BE2C (cell line): Measurements from ENCODE around the gene HRK.

Source experiments
- DNase-seq: peaks from one replicate; pipeline ENCODE4 v3.0.0-alpha.2; 2020
- H3K27me3 ChIP-seq: fragments of 250-450 bp; sonication (Bioruptor Pico); 2 replicates; pipeline ENCODE4 v1.5.1; 2020; ENCODE audit warnings: mild to moderate bottlenecking
- H3K36me3 ChIP-seq: fragments of 250-450 bp; sonication (Bioruptor Pico); 2 replicates; pipeline ENCODE4 v1.5.1; 2020; ENCODE audit warnings: mild to moderate bottlenecking
- H3K4me1 ChIP-seq: fragments of 250-450 bp; sonication (Bioruptor Pico); 2 replicates; pipeline ENCODE4 v1.5.1; 2020
- H3K4me3 ChIP-seq: 2 replicates; pipeline ENCODE4 v1.5.1; 2011; ENCODE audit warnings: low read depth, low read length
- H3K9me3 ChIP-seq: fragments of 250-450 bp; sonication (Bioruptor Pico); 2 replicates; pipeline ENCODE4 v1.5.1; 2020
- CTCF ChIP-seq: IDR thresholded peaks from 2 replicates; pipeline ENCODE4 v1.5.1; 2012; ENCODE audit warnings: mild to moderate bottlenecking, low read depth, low read length

The HRK gene

GRCh38 chr12:116885491-116885890, 4.2 kb upstream of the HRK start:
- Histone ChIP-seq H3K4me1 (0 out of 2 replicates have a peak, but pooled peaks cover 3% of the 10 kb centered on the region), H3K36me3 (no peaks in the 10 kb centered on the region), H3K27me3 (peaks cover 33% of the 10 kb centered on the region), H3K9me3 (no peaks in the 10 kb centered on the region), H3K4me3 (no peak overlapping the region)
- DNase-seq: no peak
- no peak for TF ChIP-seq CTCF

- Histone ChIP-seq H3K4me3 (no peak overlapping the region), H3K36me3 (no peaks in the 10 kb centered on the region), H3K27me3 (peaks cover 40% of the 10 kb centered on the region), H3K9me3 (no peaks in the 10 kb centered on the region), H3K4me1 (0 out of 2 replicates have a peak, but pooled peaks cover 3% of the 10 kb centered on the region)
- TF ChIP-seq CTCF: no peak
- no peak for DNase-seq
Observed at GRCh38 chr12:116884871-116885270, 3.6 kb upstream of the HRK start.

- DNase-seq: peak; percentile 20
- peak; percentile 60 for TF ChIP-seq CTCF
- Histone ChIP-seq H3K9me3 (no peaks in the 10 kb centered on the region), H3K36me3 (no peaks in the 10 kb centered on the region), H3K4me1 (0 out of 2 replicates have a peak, but pooled peaks cover 3% of the 10 kb centered on the region), H3K27me3 (peaks cover 61% of the 10 kb centered on the region), H3K4me3 (no peak overlapping the region)
Observed at GRCh38 chr12:116882742-116883141, 1.5 kb upstream of the HRK start.

- Histone ChIP-seq H3K27me3 (peaks cover 66% of the 10 kb centered on the region), H3K4me3 (peak overlapping the region; percentile 59), H3K9me3 (no peaks in the 10 kb centered on the region), H3K36me3 (no peaks in the 10 kb centered on the region), H3K4me1 (0 out of 2 replicates have a peak, but pooled peaks cover 3% of the 10 kb centered on the region)
- no peak for DNase-seq
- no peak for TF ChIP-seq CTCF
Observed at GRCh38 chr12:116881877-116882507, 751 bp upstream of the HRK start.

- peak overlapping the region; percentile 63 for H3K4me3 ChIP-seq
- H3K9me3 ChIP-seq: no peaks in the 10 kb centered on the region
- H3K27me3 ChIP-seq: peaks cover 66% of the 10 kb centered on the region
- no peak for TF ChIP-seq CTCF
- H3K4me1 ChIP-seq: 0 out of 2 replicates have a peak, but pooled peaks cover 3% of the 10 kb centered on the region
- no peaks in the 10 kb centered on the region for H3K36me3 ChIP-seq
- peak; percentile 69 for DNase-seq
Observed at GRCh38 chr12:116880817-116881324, 370 bp downstream of the HRK start.

- Histone ChIP-seq H3K27me3 (peaks cover 66% of the 10 kb centered on the region), H3K4me1 (0 out of 2 replicates have a peak, but pooled peaks cover 3% of the 10 kb centered on the region), H3K4me3 (peak overlapping the region; percentile 63), H3K36me3 (no peaks in the 10 kb centered on the region), H3K9me3 (no peaks in the 10 kb centered on the region; the same call in 1 of the 2 replicates)
- TF ChIP-seq CTCF: no peak
- no peak for DNase-seq
Observed at GRCh38 chr12:116880213-116880816, 926 bp downstream of the HRK start.
